ENCODE results near the gene GRM1. TPM values are rescaled to one million over a fixed set of nuclear protein-coding genes. Genes with fewer than 3 reads are reported as not detected.

Gene GRM1
- total RNA-seq, 2 experiments from 2014 or later, result not detected

DNA sequence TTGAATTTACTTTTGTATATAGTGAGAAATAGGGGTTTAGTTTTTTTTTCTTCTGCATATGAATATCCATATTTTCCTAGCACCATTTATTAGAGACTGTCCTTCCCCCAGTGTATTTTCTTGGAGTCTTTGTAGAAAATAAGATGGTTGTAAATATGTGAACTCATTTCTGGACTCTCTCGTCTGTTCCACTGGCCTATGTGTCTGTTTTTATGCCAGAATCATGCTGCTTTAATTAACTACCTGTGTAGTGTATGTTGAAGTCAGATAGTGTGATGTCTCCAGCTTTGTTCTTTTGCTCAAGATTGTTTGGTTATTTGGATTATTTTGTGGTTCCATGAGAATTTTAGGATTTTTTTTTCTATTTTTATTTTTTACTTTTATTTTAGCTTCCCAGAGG is 338.2 kb downstream of the GRM1 start:
- H3K36me3 Mint-ChIP-seq, result no peaks in the 10 kb centered on the region
- ATAC-seq (ENCODE audit: low read depth), result no peak
- POLR2A ChIA-PET, result no interaction called here
- H3K4me1 Mint-ChIP-seq, result no peaks in the 10 kb centered on the region
- H3K27ac Mint-ChIP-seq, result no peak overlapping the region
- DNase-seq, result no peak
- H3K27me3 Mint-ChIP-seq, result no peaks in the 10 kb centered on the region
- H3K4me3 Mint-ChIP-seq, result no peak overlapping the region
- peaks cover 4% of the 10 kb centered on the region for H3K9me3 Mint-ChIP-seq

GRCh38 chr6:146369866-146370265 is 341.0 kb downstream of the GRM1 start:
- Mint-ChIP-seq H3K4me3 (no peak overlapping the region), H3K9me3 (peaks cover 4% of the 10 kb centered on the region), H3K4me1 (no peaks in the 10 kb centered on the region), H3K36me3 (no peaks in the 10 kb centered on the region), H3K27me3 (no peaks in the 10 kb centered on the region), H3K27ac (no peak overlapping the region)
- no peak for ATAC-seq (ENCODE audit: low read depth)
- POLR2A ChIA-PET, result no interaction called here
- no peak for DNase-seq

GRCh38 chr6:146381486-146381885 is 352.6 kb downstream of the GRM1 start:
- Mint-ChIP-seq H3K27me3 (no peaks in the 10 kb centered on the region), H3K27ac (no peak overlapping the region), H3K9me3 (no peaks in the 10 kb centered on the region), H3K4me1 (no peaks in the 10 kb centered on the region), H3K36me3 (no peaks in the 10 kb centered on the region), H3K4me3 (no peak overlapping the region)
- ATAC-seq (ENCODE audit: low read depth), result no peak
- POLR2A ChIA-PET, result no interaction called here
- DNase-seq, result no peak

- Mint-ChIP-seq H3K36me3 (no peaks in the 10 kb centered on the region), H3K4me3 (no peak overlapping the region), H3K27ac (no peak overlapping the region), H3K4me1 (no peaks in the 10 kb centered on the region), H3K27me3 (no peaks in the 10 kb centered on the region), H3K9me3 (no peaks in the 10 kb centered on the region)
- DNase-seq (no peak), ATAC-seq (ENCODE audit: low read depth) (no peak)
- POLR2A ChIA-PET, result no interaction called here
These were observed 360.0 kb downstream of the GRM1 start for GRCh38 chr6:146388736-146389364.

- no peak for ATAC-seq (ENCODE audit: low read depth)
- Mint-ChIP-seq H3K4me3 (no peak overlapping the region), H3K27ac (no peak overlapping the region), H3K27me3 (no peaks in the 10 kb centered on the region), H3K9me3 (no peaks in the 10 kb centered on the region), H3K4me1 (no peaks in the 10 kb centered on the region), H3K36me3 (no peaks in the 10 kb centered on the region)
- no peak for DNase-seq
- POLR2A ChIA-PET, result no interaction called here
These were observed 360.9 kb downstream of the GRM1 start for GRCh38 chr6:146389740-146390139.

GRCh38 chr6:146397638-146398037 is 368.8 kb downstream of the GRM1 start:
- ATAC-seq (ENCODE audit: low read depth), result no peak
- POLR2A ChIA-PET, result no interaction called here
- no peak for DNase-seq
- Mint-ChIP-seq H3K4me3 (no peak overlapping the region), H3K36me3 (no peaks in the 10 kb centered on the region), H3K4me1 (no peaks in the 10 kb centered on the region), H3K9me3 (no peaks in the 10 kb centered on the region), H3K27ac (no peak overlapping the region), H3K27me3 (no peaks in the 10 kb centered on the region)

- DNase-seq (no peak), ATAC-seq (ENCODE audit: low read depth) (no peak)
- Mint-ChIP-seq H3K27me3 (no peaks in the 10 kb centered on the region), H3K9me3 (peaks cover 4% of the 10 kb centered on the region), H3K4me1 (no peaks in the 10 kb centered on the region), H3K36me3 (no peaks in the 10 kb centered on the region), H3K4me3 (no peak overlapping the region), H3K27ac (no peak overlapping the region)
- POLR2A ChIA-PET, result no interaction called here
These were observed 373.6 kb downstream of the GRM1 start for GRCh38 chr6:146402476-146402875.

GRCh38 chr6:146408583-146408982 is 379.7 kb downstream of the GRM1 start:
- no peak overlapping the region for H3K4me3 Mint-ChIP-seq
- ATAC-seq (ENCODE audit: low read depth) (no peak), DNase-seq (no peak)
- no peak overlapping the region for H3K27ac Mint-ChIP-seq
- POLR2A ChIA-PET, result no interaction called here
- H3K4me1 Mint-ChIP-seq, result no peaks in the 10 kb centered on the region
- peaks cover 4% of the 10 kb centered on the region for H3K9me3 Mint-ChIP-seq
- no peaks in the 10 kb centered on the region for H3K27me3 Mint-ChIP-seq
- H3K36me3 Mint-ChIP-seq, result no peaks in the 10 kb centered on the region

GRCh38 chr6:146410851-146411595 is 382.2 kb downstream of the GRM1 start:
- Mint-ChIP-seq H3K27me3 (no peaks in the 10 kb centered on the region), H3K4me3 (no peak overlapping the region), H3K27ac (no peak overlapping the region), H3K36me3 (no peaks in the 10 kb centered on the region), H3K4me1 (no peaks in the 10 kb centered on the region), H3K9me3 (peaks cover under 1% of the 10 kb centered on the region)
- DNase-seq (no peak), ATAC-seq (ENCODE audit: low read depth) (no peak)
- POLR2A ChIA-PET, result no interaction called here

GRCh38 chr6:146419576-146419975 is 390.7 kb downstream of the GRM1 start:
- no peak overlapping the region for H3K27ac Mint-ChIP-seq
- POLR2A ChIA-PET, result no interaction called here
- H3K9me3 Mint-ChIP-seq, result no peaks in the 10 kb centered on the region
- H3K36me3 Mint-ChIP-seq, result no peaks in the 10 kb centered on the region
- H3K4me1 Mint-ChIP-seq, result no peaks in the 10 kb centered on the region
- no peak overlapping the region for H3K4me3 Mint-ChIP-seq
- peaks cover 3% of the 10 kb centered on the region for H3K27me3 Mint-ChIP-seq
- DNase-seq (no peak), ATAC-seq (ENCODE audit: low read depth) (no peak)

- Mint-ChIP-seq H3K4me3 (no peak overlapping the region), H3K9me3 (no peaks in the 10 kb centered on the region), H3K27me3 (peaks cover 3% of the 10 kb centered on the region), H3K4me1 (no peaks in the 10 kb centered on the region), H3K36me3 (no peaks in the 10 kb centered on the region), H3K27ac (no peak overlapping the region)
- no peak for ATAC-seq (ENCODE audit: low read depth)
- no peak for DNase-seq
- POLR2A ChIA-PET, result no interaction called here
These were observed 391.4 kb downstream of the GRM1 start for GRCh38 chr6:146420255-146420654.

- no peaks in the 10 kb centered on the region for H3K36me3 Mint-ChIP-seq
- no peak for DNase-seq
- ATAC-seq (ENCODE audit: low read depth), result no peak
- POLR2A ChIA-PET, result no interaction called here
- no peaks in the 10 kb centered on the region for H3K9me3 Mint-ChIP-seq
- H3K27ac Mint-ChIP-seq, result no peak overlapping the region
- no peak overlapping the region for H3K4me3 Mint-ChIP-seq
- H3K27me3 Mint-ChIP-seq, result peaks cover 3% of the 10 kb centered on the region
- no peaks in the 10 kb centered on the region for H3K4me1 Mint-ChIP-seq
These were observed 394.0 kb downstream of the GRM1 start for GRCh38 chr6:146422789-146423375.

- no peak for ATAC-seq (ENCODE audit: low read depth)
- Mint-ChIP-seq H3K27ac (no peak overlapping the region), H3K4me3 (no peak overlapping the region), H3K27me3 (peaks cover 3% of the 10 kb centered on the region), H3K9me3 (no peaks in the 10 kb centered on the region), H3K4me1 (no peaks in the 10 kb centered on the region), H3K36me3 (no peaks in the 10 kb centered on the region)
- POLR2A ChIA-PET, result no interaction called here
- no peak for DNase-seq
These were observed 394.6 kb downstream of the GRM1 start for GRCh38 chr6:146423452-146423851.

DNA sequence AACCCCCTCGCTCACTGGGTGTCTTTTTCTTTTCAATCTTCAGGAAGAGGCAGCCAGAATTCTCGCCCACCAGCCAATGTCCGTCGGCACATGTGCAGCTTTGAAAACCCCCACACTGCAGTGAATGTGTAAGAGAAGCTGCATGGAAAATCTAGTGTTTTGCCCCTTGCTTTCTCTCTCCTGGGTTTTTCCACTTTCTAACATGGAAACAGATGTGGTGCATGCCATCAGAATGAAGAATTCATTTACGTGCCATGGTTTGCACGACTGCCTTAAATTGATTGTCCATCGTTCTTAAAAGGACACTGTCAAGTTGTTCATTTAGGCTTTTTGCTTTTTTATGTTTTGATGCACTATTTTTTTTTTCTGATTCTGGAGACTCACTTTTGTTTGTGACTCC is 397.7 kb downstream of the GRM1 start:
- ATAC-seq (ENCODE audit: low read depth) (no peak), DNase-seq (no peak)
- no peak overlapping the region for H3K27ac Mint-ChIP-seq
- no peaks in the 10 kb centered on the region for H3K36me3 Mint-ChIP-seq
- no peaks in the 10 kb centered on the region for H3K4me1 Mint-ChIP-seq
- H3K27me3 Mint-ChIP-seq, result peaks cover 3% of the 10 kb centered on the region
- POLR2A ChIA-PET, result no interaction called here
- H3K9me3 Mint-ChIP-seq, result no peaks in the 10 kb centered on the region
- H3K4me3 Mint-ChIP-seq, result no peak overlapping the region

Data from activated naive CD8-positive, alpha-beta T cell treated with anti-CD3 and anti-CD28 coated beads, Interleukin-2, amount 10 ng/mL, durations not matched to agents 7 days and 5 days (primary cell).